Smooth muscle cell of the brain vasculature (primary cell): ENCODE measurements around the gene SEPTIN10.

ENCODE experiments used
- DNase-seq: peaks from one replicate; pipeline ENCODE4 v3.0.0-alpha.2; 2012; ENCODE audit warnings: low read depth, low spot score

SEPTIN10 gene

GRCh38 chr2:109497911-109498870, 115.6 kb downstream of the SEPTIN10 start:
- no peak for DNase-seq

DNA sequence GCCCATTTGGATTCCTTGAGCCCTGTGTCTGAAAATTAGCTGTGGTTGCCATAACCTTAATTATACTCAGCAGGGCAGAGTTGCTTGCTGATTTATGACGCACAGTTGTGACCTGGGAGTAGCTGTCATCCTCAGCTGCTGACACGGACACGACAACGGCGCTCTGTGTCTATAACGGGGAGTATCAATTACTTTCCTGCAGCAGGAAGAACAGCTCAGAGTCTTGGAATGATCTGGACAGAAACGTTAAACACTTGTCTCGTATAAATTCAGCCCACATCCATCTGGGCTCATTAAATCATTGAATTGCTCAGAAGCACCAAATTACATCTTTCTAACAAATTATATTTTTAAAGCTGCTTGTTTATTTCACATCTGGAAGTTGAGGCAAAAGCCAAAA, 116.3 kb downstream of the SEPTIN10 start:
- no peak for DNase-seq

- no peak for DNase-seq
Observed at GRCh38 chr2:109494351-109494750, 119.4 kb downstream of the SEPTIN10 start.

GRCh38 chr2:109493176-109493935, 120.4 kb downstream of the SEPTIN10 start:
- no peak for DNase-seq
